SK-N-SH (cell line): ENCODE measurements around the gene APP. TPM values are rescaled to one million over a fixed set of nuclear protein-coding genes. Genes with fewer than 3 reads are reported as not detected.

Source experiments
- CTCF ChIA-PET: fragments of 300-600, 350-600 bp; formaldehyde crosslinking; extraction: SDS; loops from one replicate; lab custom pipeline; 2021; lab: Yijun Ruan, JAX
- POLR2A ChIA-PET: fragments of 350-600 bp; sonication (Branson Sonifier 250); formaldehyde crosslinking; extraction: SDS; loops from one replicate; lab custom pipeline; 2020; ENCODE audit warnings: antibody characterized with exemption, inconsistent platforms; lab: Yijun Ruan, JAX
- DNase-seq: peaks from one replicate; pipeline ENCODE4 v3.0.0; 2012
- H2AFZ ChIP-seq: fragments of 200-600 bp; sonication (generic); 2 replicates; pipeline ENCODE4 v1.8.1; 2016; ENCODE audit warnings: antibody characterized with exemption, mild to moderate bottlenecking, low read depth
- H3F3A ChIP-seq: fragments of 200-600 bp; sonication (generic); replicated peaks from 2 replicates; pipeline ENCODE3; 2016; ENCODE audit warnings: antibody characterized with exemption, mild to moderate bottlenecking; ENCODE audit not compliant: insufficient read depth
- H3K27ac ChIP-seq, 2 experiments: fragments of 200-500 bp in 1 of 2; fragments of 200-600 bp in 1 of 2; sonication (Bioruptor generic) in 1 of 2; sonication (generic), shearing (Covaris generic) in 1 of 2; 2 replicates each; pipeline versions ENCODE4 v1.5.1 to v1.6.1; 2014 to 2016; ENCODE audit warnings: low read depth in 2 of 2, inconsistent platforms in 1 of 2, low read length in 1 of 2, mild to moderate bottlenecking in 1 of 2, mixed read lengths in 1 of 2
- H3K27me3 ChIP-seq: fragments of 200-600 bp; sonication (generic), shearing (Covaris generic); 2 replicates; pipeline ENCODE4 v1.6.1; 2016; ENCODE audit warnings: mixed run types; ENCODE audit not compliant: insufficient read depth
- H3K36me3 ChIP-seq, 2 experiments: fragments of 200-500 bp in 1 of 2; fragments of 200-600 bp in 1 of 2; sonication (Bioruptor generic) in 1 of 2; sonication (generic) in 1 of 2; replicated peaks in 1 of 2; 2 replicates each; pipeline versions ENCODE3 to v1.5.1; 2014 to 2016; ENCODE audit warnings: low read length in 1 of 2, mild to moderate bottlenecking in 1 of 2; ENCODE audit not compliant: insufficient read depth in 2 of 2, control insufficient read depth in 1 of 2
- H3K4me1 ChIP-seq, 2 experiments: fragments of 200-500 bp in 1 of 2; fragments of 200-600 bp in 1 of 2; sonication (Bioruptor generic) in 1 of 2; sonication (generic), shearing (Covaris generic) in 1 of 2; 2 replicates each; pipeline versions ENCODE4 v1.5.1 to v1.6.1; 2014 to 2016; ENCODE audit warnings: low read depth in 1 of 2, low read length in 1 of 2, mixed run types in 1 of 2; ENCODE audit not compliant: insufficient read depth in 2 of 2, control insufficient read depth in 1 of 2
- H3K4me2 ChIP-seq: fragments of 200-600 bp; sonication (generic), shearing (Covaris generic); 2 replicates; pipeline ENCODE4 v1.6.1; 2017; ENCODE audit warnings: mixed run types
- H3K4me3 ChIP-seq, 2 experiments: fragments of 200-500 bp in 1 of 2; fragments of 200-600 bp in 1 of 2; sonication (Bioruptor generic) in 1 of 2; sonication (generic), shearing (Covaris generic) in 1 of 2; 2 replicates each; pipeline versions ENCODE4 v1.5.1 to v1.8.1; 2014 to 2016; ENCODE audit warnings: low read depth in 2 of 2, inconsistent platforms in 1 of 2, low read length in 1 of 2, mild to moderate bottlenecking in 1 of 2, mixed read lengths in 1 of 2, moderate library complexity in 1 of 2
- H3K79me2 ChIP-seq: fragments of 200-600 bp; sonication (generic); 2 replicates; pipeline ENCODE4 v1.8.1; 2017; ENCODE audit warnings: mild to moderate bottlenecking; ENCODE audit not compliant: insufficient read depth
- H3K9ac ChIP-seq: fragments of 200-600 bp; sonication (generic); 2 replicates; pipeline ENCODE4 v1.6.1; 2017; ENCODE audit warnings: mixed run types
- H3K9me2 ChIP-seq: fragments of 200-600 bp; sonication (generic); 2 replicates; pipeline ENCODE4 v1.6.1; 2017; ENCODE audit warnings: mixed run types
- H3K9me3 ChIP-seq: fragments of 200-600 bp; sonication (generic); 2 replicates; pipeline ENCODE4 v1.6.1; 2017; ENCODE audit warnings: mixed run types, mild to moderate bottlenecking, moderate library complexity
- H4K20me1 ChIP-seq: fragments of 200-600 bp; sonication (generic); 2 replicates; pipeline ENCODE4 v1.6.1; 2017; ENCODE audit warnings: mild to moderate bottlenecking, mixed run types; ENCODE audit not compliant: insufficient read depth
- FOXM1 ChIP-seq: IDR thresholded peaks from 2 replicates; pipeline ENCODE4 v1.4.0; 2012; ENCODE audit warnings: low read depth, mild to moderate bottlenecking
- GABPA ChIP-seq: IDR thresholded peaks from 2 replicates; pipeline ENCODE4 v1.4.0; 2012; ENCODE audit warnings: low read depth, mild to moderate bottlenecking
- GATA2 ChIP-seq: sonication (generic); formaldehyde crosslinking; IDR thresholded peaks from 2 replicates; pipeline ENCODE4 v1.5.0; 2020; ENCODE audit warnings: mild to moderate bottlenecking, missing genetic modification reagents
- JUND ChIP-seq: IDR thresholded peaks from 2 replicates; pipeline ENCODE4 v1.4.0; 2012
- MEF2A ChIP-seq: IDR thresholded peaks from 2 replicates; pipeline ENCODE4 v1.4.0; 2012; ENCODE audit warnings: low read depth, borderline replicate concordance
- POLR2AphosphoS5 ChIP-seq: IDR thresholded peaks from 2 replicates; pipeline ENCODE4 v1.6.1; 2012; ENCODE audit warnings: low read depth, low read length
- SMC3 ChIP-seq: IDR thresholded peaks from 2 replicates; pipeline ENCODE4 v1.6.1; 2012; ENCODE audit warnings: low read depth, low read length, improper control_type of control experiment
- TAF1 ChIP-seq: IDR thresholded peaks from 2 replicates; pipeline ENCODE4 v1.6.1; 2012; ENCODE audit warnings: low read depth, mild to moderate bottlenecking, low read length, moderate library complexity, borderline replicate concordance
- TCF12 ChIP-seq: IDR thresholded peaks from 2 replicates; pipeline ENCODE4 v1.4.0; 2012
- USF1 ChIP-seq: IDR thresholded peaks from 2 replicates; pipeline ENCODE4 v1.4.0; 2012; ENCODE audit warnings: low read depth, borderline replicate concordance
- YY1 ChIP-seq: IDR thresholded peaks from 2 replicates; pipeline ENCODE4 v1.4.0; 2012; ENCODE audit warnings: low read depth, mild to moderate bottlenecking
- WGBS: methylation state at CpG from one replicate; pipeline ENCODE4 v1.1.6; 2017; ENCODE audit warnings: low lambda C conversion rate; 5-methylcytosine and 5-hydroxymethylcytosine counted together
- polyA plus RNA-seq, 3 experiments: library from polyadenylated mRNA; depleted of rRNA; stranded (reverse); fragments of >200 nt; gene quantifications; 2 replicates each; pipeline ENCODE4 v1.2.3, GENCODE V29; 2012
- TF ChIP-seq, protein P1 (sequence below): IDR thresholded peaks from 2 replicates; pipeline ENCODE4; 2012
- TF ChIP-seq, protein P2 (sequence below): IDR thresholded peaks from 2 replicates; pipeline ENCODE4 v1.4.0; 2012; ENCODE audit warnings: low read depth, borderline replicate concordance
- TF ChIP-seq, protein P3 (sequence below): IDR thresholded peaks from 2 replicates; pipeline ENCODE4 v1.6.1; 2012; ENCODE audit warnings: mild to moderate bottlenecking, low read depth, low read length, moderate library complexity

The APP gene
- polyA plus RNA-seq, 1 of the 3 experiments (the other 2 are of a cell fraction), result 780 TPM

GRCh38 chr21:25956993-25957714 lies 213.4 kb downstream of the APP start:
- Histone ChIP-seq H3K4me3 (no peak overlapping the region), H3K4me1 (peaks cover 9 to 24% of the 10 kb centered on the region in 2 experiments; a peak in 3 of 4 replicates), H3K27ac (peak overlapping the region in 1 of 2 experiments; percentile 46; a peak in 2 of 4 replicates), H3K9ac (no peak overlapping the region), H3K36me3 (peaks cover 28 to 44% of the 10 kb centered on the region in 2 experiments), H3K9me2 (no peaks in the 10 kb centered on the region), H3K4me2 (peak overlapping the region; percentile 13; the same call in 1 of the 2 replicates), H3K79me2 (no peaks in the 10 kb centered on the region), H3F3A (peaks cover 15% of the 10 kb centered on the region), H3K9me3 (no peaks in the 10 kb centered on the region), H4K20me1 (no peaks in the 10 kb centered on the region), H2AFZ (no peak overlapping the region), H3K27me3 (no peaks in the 10 kb centered on the region)
- TF ChIP-seq, protein P1, sequence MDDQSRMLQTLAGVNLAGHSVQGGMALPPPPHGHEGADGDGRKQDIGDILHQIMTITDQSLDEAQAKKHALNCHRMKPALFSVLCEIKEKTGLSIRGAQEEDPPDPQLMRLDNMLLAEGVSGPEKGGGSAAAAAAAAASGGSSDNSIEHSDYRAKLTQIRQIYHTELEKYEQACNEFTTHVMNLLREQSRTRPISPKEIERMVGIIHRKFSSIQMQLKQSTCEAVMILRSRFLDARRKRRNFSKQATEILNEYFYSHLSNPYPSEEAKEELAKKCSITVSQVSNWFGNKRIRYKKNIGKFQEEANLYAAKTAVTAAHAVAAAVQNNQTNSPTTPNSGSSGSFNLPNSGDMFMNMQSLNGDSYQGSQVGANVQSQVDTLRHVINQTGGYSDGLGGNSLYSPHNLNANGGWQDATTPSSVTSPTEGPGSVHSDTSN, result peak; percentile 50
- TF ChIP-seq GATA2 (CRISPR knock-in tag), result no peak
- no peak for TF ChIP-seq JUND
- CTCF ChIA-PET, result interaction anchor here (1.5 kb wide), 1 partner anchor 76 kb away, joined by 3 read pairs; no protein-coding TSS in a partner anchor
- 34% methylated on average over 2 of the region's 2 CpGs for WGBS
- POLR2A ChIA-PET, result no interaction called here
- DNase-seq, result no peak

- CTCF ChIA-PET, result no interaction called here
- H4K20me1 ChIP-seq, result no peaks in the 10 kb centered on the region
- TF ChIP-seq YY1, result no peak
Measured at GRCh38 chr21:25955646-25956045, 214.9 kb downstream of the APP start.

DNA sequence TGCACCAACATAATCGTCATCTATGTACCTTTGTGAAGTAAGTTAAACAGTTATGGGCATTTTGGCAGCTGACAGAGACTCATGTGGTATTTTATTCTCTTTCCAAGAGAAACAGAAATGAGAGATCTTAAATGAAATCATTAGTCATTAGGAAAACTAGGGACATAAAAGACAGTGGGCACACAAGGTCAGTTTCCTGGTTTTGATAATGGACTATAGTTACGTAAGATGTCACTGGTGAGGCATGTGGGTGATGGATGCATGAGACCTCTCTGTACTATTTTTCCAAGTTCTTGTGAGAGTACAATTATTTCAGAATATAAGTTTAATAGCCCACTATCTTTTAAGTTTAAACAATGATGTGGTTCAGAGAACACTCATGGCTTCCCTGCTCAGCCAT lies 216.9 kb downstream of the APP start:
- H3K79me2 ChIP-seq, result no peaks in the 10 kb centered on the region
- 92% methylated on average over 2 of the region's 2 CpGs for whole genome bisulfite sequencing
- peaks cover 5 to 18% of the 10 kb centered on the region in 2 experiments; a peak in 3 of 4 replicates for H3K4me1 ChIP-seq
- H3K4me2 ChIP-seq, result no peak overlapping the region
- H3K27me3 ChIP-seq, result no peaks in the 10 kb centered on the region
- H2AFZ ChIP-seq, result no peak overlapping the region
- H3F3A ChIP-seq, result peaks cover 16% of the 10 kb centered on the region
- no peak overlapping the region for H3K4me3 ChIP-seq
- peaks cover 31 to 50% of the 10 kb centered on the region in 2 experiments for H3K36me3 ChIP-seq
- H3K9ac ChIP-seq, result no peak overlapping the region
- no peaks in the 10 kb centered on the region for H4K20me1 ChIP-seq
- no peak for DNase-seq
- ChIA-PET CTCF (no interaction called here), POLR2A (no interaction called here)
- H3K27ac ChIP-seq, result peak overlapping the region in 1 of 2 experiments; percentile 13; a peak in 1 of 4 replicates
- H3K9me3 ChIP-seq, result no peaks in the 10 kb centered on the region
- no peaks in the 10 kb centered on the region for H3K9me2 ChIP-seq
- TF ChIP-seq SMC3 (no peak), TCF12 (no peak), FOXM1 (no peak), TAF1 (no peak), YY1 (no peak), GABPA (no peak), USF1 (no peak), POLR2AphosphoS5 (no peak), MEF2A (no peak)
- TF ChIP-seq, protein P2, sequence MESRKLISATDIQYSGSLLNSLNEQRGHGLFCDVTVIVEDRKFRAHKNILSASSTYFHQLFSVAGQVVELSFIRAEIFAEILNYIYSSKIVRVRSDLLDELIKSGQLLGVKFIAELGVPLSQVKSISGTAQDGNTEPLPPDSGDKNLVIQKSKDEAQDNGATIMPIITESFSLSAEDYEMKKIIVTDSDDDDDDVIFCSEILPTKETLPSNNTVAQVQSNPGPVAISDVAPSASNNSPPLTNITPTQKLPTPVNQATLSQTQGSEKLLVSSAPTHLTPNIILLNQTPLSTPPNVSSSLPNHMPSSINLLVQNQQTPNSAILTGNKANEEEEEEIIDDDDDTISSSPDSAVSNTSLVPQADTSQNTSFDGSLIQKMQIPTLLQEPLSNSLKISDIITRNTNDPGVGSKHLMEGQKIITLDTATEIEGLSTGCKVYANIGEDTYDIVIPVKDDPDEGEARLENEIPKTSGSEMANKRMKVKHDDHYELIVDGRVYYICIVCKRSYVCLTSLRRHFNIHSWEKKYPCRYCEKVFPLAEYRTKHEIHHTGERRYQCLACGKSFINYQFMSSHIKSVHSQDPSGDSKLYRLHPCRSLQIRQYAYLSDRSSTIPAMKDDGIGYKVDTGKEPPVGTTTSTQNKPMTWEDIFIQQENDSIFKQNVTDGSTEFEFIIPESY, result no peak
- TF ChIP-seq, protein P3, sequence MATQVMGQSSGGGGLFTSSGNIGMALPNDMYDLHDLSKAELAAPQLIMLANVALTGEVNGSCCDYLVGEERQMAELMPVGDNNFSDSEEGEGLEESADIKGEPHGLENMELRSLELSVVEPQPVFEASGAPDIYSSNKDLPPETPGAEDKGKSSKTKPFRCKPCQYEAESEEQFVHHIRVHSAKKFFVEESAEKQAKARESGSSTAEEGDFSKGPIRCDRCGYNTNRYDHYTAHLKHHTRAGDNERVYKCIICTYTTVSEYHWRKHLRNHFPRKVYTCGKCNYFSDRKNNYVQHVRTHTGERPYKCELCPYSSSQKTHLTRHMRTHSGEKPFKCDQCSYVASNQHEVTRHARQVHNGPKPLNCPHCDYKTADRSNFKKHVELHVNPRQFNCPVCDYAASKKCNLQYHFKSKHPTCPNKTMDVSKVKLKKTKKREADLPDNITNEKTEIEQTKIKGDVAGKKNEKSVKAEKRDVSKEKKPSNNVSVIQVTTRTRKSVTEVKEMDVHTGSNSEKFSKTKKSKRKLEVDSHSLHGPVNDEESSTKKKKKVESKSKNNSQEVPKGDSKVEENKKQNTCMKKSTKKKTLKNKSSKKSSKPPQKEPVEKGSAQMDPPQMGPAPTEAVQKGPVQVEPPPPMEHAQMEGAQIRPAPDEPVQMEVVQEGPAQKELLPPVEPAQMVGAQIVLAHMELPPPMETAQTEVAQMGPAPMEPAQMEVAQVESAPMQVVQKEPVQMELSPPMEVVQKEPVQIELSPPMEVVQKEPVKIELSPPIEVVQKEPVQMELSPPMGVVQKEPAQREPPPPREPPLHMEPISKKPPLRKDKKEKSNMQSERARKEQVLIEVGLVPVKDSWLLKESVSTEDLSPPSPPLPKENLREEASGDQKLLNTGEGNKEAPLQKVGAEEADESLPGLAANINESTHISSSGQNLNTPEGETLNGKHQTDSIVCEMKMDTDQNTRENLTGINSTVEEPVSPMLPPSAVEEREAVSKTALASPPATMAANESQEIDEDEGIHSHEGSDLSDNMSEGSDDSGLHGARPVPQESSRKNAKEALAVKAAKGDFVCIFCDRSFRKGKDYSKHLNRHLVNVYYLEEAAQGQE, result no peak

More at GRCh38 chr21:25955646-25956045, 214.9 kb downstream of the APP start:
- POLR2A ChIA-PET, result no interaction called here
- H3K27me3 ChIP-seq, result no peaks in the 10 kb centered on the region
- peaks cover 8 to 18% of the 10 kb centered on the region in 2 experiments; a peak in 3 of 4 replicates for H3K4me1 ChIP-seq
- no peak overlapping the region for H3K4me2 ChIP-seq
- no peak overlapping the region for H3K4me3 ChIP-seq
- no peaks in the 10 kb centered on the region for H3K9me2 ChIP-seq
- no peak overlapping the region for H2AFZ ChIP-seq
- H3K9ac ChIP-seq, result no peak overlapping the region
- H3K79me2 ChIP-seq, result no peaks in the 10 kb centered on the region
- H3F3A ChIP-seq, result peaks cover 15% of the 10 kb centered on the region
- DNase-seq, result no peak
- WGBS, result 94% methylated on average over 11 of the region's 11 CpGs
- peaks cover 36 to 45% of the 10 kb centered on the region in 2 experiments for H3K36me3 ChIP-seq
- no peaks in the 10 kb centered on the region for H3K9me3 ChIP-seq
- no peak overlapping the region for H3K27ac ChIP-seq
